ENCODE measurements around the gene F13B.

F13B gene

DNA sequence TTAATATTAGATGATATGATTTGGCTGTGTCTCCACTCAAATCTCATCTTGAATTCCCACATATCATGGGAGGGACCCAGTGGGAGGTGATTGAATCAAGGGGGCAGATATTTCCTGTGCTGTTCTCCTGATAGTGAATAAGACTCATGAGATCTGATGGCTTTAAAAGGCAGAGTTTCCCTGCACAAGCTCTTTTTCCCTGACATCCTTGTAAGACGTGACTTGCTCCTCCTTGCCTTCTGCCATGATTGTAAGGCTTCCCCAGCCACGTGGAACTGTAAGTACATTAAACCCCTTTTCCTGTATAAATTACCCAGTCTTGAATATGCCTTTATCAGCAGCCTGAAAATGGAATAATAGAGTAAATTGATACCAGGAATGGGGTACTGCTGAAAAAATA lies 13.3 kb upstream of the F13B start:
- in situ Hi-C loops (cut with HindIII; ENCODE audit: low sequenced_read_pairs): no loop called here
- no peak for DNase-seq (ENCODE audit: low read depth, low spot score)
- no peak overlapping the region for H3K4me3 ChIP-seq (ENCODE audit: low read depth, low read length)
- TF ChIP-seq, protein P1, sequence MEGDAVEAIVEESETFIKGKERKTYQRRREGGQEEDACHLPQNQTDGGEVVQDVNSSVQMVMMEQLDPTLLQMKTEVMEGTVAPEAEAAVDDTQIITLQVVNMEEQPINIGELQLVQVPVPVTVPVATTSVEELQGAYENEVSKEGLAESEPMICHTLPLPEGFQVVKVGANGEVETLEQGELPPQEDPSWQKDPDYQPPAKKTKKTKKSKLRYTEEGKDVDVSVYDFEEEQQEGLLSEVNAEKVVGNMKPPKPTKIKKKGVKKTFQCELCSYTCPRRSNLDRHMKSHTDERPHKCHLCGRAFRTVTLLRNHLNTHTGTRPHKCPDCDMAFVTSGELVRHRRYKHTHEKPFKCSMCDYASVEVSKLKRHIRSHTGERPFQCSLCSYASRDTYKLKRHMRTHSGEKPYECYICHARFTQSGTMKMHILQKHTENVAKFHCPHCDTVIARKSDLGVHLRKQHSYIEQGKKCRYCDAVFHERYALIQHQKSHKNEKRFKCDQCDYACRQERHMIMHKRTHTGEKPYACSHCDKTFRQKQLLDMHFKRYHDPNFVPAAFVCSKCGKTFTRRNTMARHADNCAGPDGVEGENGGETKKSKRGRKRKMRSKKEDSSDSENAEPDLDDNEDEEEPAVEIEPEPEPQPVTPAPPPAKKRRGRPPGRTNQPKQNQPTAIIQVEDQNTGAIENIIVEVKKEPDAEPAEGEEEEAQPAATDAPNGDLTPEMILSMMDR (IDR thresholded peaks at IDR 0.05; ENCODE audit: low read depth, low read length): no peak

DNA sequence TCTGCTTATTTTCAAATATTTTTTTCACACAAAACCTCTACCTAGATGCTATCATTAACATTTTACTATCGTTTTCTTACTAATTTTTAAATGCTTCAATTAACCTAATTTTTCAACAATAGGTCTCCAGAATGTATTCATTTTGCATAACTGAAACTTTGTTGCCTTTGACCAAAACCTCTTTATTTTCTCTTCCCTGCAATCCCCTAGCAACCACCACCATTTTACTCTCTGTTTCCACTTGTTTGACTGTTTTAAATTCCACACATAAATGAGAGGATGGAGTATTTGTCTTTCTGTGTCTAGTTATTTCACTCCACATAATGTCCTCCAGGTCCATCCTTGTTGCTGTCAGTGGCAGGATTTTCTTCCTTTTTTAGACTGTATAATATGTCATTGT lies 9.5 kb upstream of the F13B start:
- TF ChIP-seq, protein P1 (IDR thresholded peaks at IDR 0.05; ENCODE audit: low read depth, low read length): no peak
- no peak for DNase-seq (ENCODE audit: low read depth, low spot score)
- no peak overlapping the region for H3K4me3 ChIP-seq (ENCODE audit: low read depth, low read length)
- in situ Hi-C loops (cut with HindIII; ENCODE audit: low sequenced_read_pairs): no loop called here

DNA sequence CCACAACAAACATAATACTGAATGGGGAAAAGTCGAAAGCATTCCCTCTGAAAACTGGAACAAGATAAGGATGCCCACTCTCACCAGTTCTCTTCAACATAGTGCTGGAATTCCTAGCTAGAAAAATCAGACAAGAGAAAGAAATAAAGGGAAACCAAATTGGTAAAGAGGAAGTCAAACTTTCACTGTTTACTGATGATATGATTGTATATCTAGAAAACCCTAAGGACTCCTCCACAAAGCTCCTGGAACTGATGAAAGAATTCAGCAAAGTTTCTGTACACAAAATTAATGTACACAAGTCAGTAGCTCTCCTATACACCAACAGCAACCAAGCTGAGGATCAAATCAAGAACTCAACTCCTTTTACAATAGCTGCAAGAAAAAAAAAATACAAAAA lies 6.9 kb upstream of the F13B start:
- DNase-seq (ENCODE audit: low read depth, low spot score): no peak
- in situ Hi-C loops (cut with HindIII; ENCODE audit: low sequenced_read_pairs): no loop called here
- TF ChIP-seq, protein P1 (IDR thresholded peaks at IDR 0.05; ENCODE audit: low read depth, low read length): no peak
- H3K4me3 ChIP-seq (ENCODE audit: low read depth, low read length): no peak overlapping the region

DNA sequence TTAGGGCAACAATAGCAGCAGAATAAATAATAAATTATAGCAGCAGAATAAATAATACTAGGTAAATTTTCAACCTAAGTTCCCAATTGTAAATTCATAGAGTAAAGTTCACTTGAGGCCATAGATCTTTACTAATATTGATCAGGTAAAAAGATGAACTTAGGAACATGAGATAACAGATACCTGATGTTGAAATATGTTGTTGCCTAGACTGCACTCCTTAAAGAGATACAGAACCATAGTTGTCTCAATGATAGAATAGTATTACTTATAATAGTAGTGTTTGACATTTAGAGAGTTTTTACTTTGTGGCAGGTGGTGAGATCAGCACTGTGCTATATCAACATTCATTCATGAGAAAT lies 378 bp upstream of the F13B start:
- no peak for DNase-seq (ENCODE audit: low read depth, low spot score)
- in situ Hi-C loops (cut with HindIII; ENCODE audit: low sequenced_read_pairs): no loop called here
- TF ChIP-seq, protein P1 (IDR thresholded peaks at IDR 0.05; ENCODE audit: low read depth, low read length): no peak
- no peak overlapping the region for H3K4me3 ChIP-seq (ENCODE audit: low read depth, low read length)

DNA sequence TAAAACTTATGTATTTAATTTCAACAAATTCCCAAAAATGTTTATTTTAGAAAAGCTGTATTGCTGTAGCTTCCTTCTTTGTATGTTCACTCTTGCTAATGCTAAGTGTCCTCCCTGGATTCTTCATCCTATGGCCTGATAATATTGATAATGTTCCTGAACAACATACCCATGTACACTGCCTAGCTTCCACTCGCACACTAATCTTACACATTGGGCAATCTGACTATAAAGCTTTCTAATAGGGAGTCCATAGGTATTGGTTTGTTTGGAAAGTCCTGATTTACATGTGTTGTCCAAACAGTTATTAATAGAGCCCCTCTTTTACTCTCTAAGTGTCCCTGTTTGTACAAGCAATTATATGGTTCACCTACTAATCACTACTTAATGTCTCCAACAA lies 783 bp downstream of the F13B start:
- TF ChIP-seq, protein P1 (IDR thresholded peaks at IDR 0.05; ENCODE audit: low read depth, low read length): no peak
- in situ Hi-C loops (cut with HindIII; ENCODE audit: low sequenced_read_pairs): no loop called here
- DNase-seq (ENCODE audit: low read depth, low spot score): no peak
- no peak overlapping the region for H3K4me3 ChIP-seq (ENCODE audit: low read depth, low read length)

DNA sequence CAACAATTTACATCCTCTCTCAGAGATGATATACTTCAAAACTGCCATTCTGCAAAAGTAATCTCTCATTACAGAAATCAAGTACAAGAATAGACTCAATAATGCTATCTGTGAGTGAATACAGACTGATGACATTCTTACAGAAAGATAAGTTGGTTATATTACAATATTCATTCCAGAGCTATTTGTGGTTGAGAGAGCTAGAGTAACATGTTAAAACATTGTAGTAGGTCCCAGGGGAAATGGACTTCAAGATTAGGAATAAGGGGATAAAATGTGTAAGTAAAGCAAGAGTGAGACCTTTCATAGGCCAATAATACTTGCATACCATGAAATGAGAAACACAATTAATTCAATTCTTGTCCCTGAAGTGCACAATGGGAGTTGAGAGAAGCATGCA lies 1.5 kb downstream of the F13B start:
- TF ChIP-seq, protein P1 (IDR thresholded peaks at IDR 0.05; ENCODE audit: low read depth, low read length): no peak
- no peak overlapping the region for H3K4me3 ChIP-seq (ENCODE audit: low read depth, low read length)
- peak; percentile 20 for DNase-seq (ENCODE audit: low read depth, low spot score)
- in situ Hi-C loops (cut with HindIII; ENCODE audit: low sequenced_read_pairs): no loop called here

DNA sequence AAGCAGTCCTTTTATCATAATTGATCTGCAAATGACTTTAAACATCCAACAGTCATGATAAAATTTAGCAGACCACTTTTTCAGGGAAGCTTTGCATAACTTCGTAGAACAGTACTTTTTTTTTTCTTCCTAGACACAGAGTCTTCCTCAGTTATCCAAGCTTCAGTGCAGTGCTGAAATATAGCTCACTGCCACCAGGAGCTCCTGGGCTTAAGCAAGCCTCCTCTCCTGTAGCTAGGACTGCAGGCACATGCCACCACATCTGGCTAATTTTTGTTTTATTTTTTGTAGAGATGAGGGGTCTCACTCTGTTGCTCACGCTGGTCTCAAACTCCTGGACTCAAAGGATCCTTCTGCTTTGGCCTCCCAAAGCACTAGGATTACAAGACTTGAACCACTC lies 3.8 kb downstream of the F13B start:
- TF ChIP-seq, protein P1 (IDR thresholded peaks at IDR 0.05; ENCODE audit: low read depth, low read length): no peak
- in situ Hi-C loops (cut with HindIII; ENCODE audit: low sequenced_read_pairs): no loop called here
- H3K4me3 ChIP-seq (ENCODE audit: low read depth, low read length): no peak overlapping the region
- DNase-seq (ENCODE audit: low read depth, low spot score): no peak
